Left lung (tissue), 10 donors: Measurements from ENCODE around the gene IARS2. TPM values are rescaled to one million over a fixed set of nuclear protein-coding genes. Genes with fewer than 3 reads are reported as not detected.

Experiments
- ATAC-seq: fragments of 200-7000 bp; cut with Tn5 transposase; one replicate; pipeline ENCODE4 v1.9.1; 2020; ENCODE audit warnings: moderate library complexity
- DNase-seq, 4 donors: peaks; one replicate each; pipeline ENCODE4 v3.0.0-alpha.2; 2013 to 2020
- H3K27ac ChIP-seq, 2 donors: fragments of 200-600 bp; sonication (generic) in 1 of 2; one replicate each; pipeline versions ENCODE4 v1.5.0 to v1.8.0; 2020 to 2021
- H3K27me3 ChIP-seq, 2 donors: fragments of 200-600 bp; sonication (generic) in 1 of 2; one replicate each; pipeline versions ENCODE4 v1.5.0 to v1.8.0; 2020 to 2021
- H3K36me3 ChIP-seq, 2 donors: fragments of 200-600 bp; sonication (generic) in 1 of 2; one replicate each; pipeline versions ENCODE4 v1.5.0 to v1.8.0; 2020 to 2021
- H3K4me1 ChIP-seq, 2 donors: fragments of 200-600 bp; one replicate each; pipeline ENCODE4 v1.8.0; 2021
- H3K4me3 ChIP-seq, 2 donors: fragments of 200-600 bp; sonication (generic) in 1 of 2; one replicate each; pipeline versions ENCODE4 v1.5.0 to v1.8.0; 2020 to 2021; ENCODE audit warnings: mild to moderate bottlenecking in 1 of 2
- H3K9me3 ChIP-seq, 2 donors: fragments of 200-600 bp; sonication (generic) in 1 of 2; one replicate each; pipeline versions ENCODE4 v1.5.0 to v1.8.0; 2020 to 2021
- intact Hi-C, 2 donors: fragments of 100-400 bp; cut with DNase I; formaldehyde crosslinking; loops; one replicate each; pipeline versions ENCODE4 v1.11.2 to v1.14.2; 2022
- polyA plus RNA-seq, 6 donors: library from polyadenylated mRNA; unstranded; fragments of 120-200 nt; gene quantifications; one replicate each; pipeline ENCODE4 v1.2.1, GENCODE V29; 2013; ENCODE audit not compliant: insufficient read length in 6 of 6
- total RNA-seq, 2 donors: library from RNA; stranded (reverse); fragmentation: NEBNext Ultra II Directional; extraction: Animal tissue kit (Norgen Biotek cat#: 25700); gene quantifications; one replicate each; pipeline ENCODE4 v1.2.1, GENCODE V29; 2021
- TF ChIP-seq, protein P1 (sequence below), 2 donors: fragments of 200-600 bp; sonication (generic) in 1 of 2; IDR thresholded peaks; one replicate each; pipeline versions ENCODE4 v1.5.0 to v1.8.0; 2021; ENCODE audit warnings: antibody characterized with exemption in 2 of 2
- donor health status: DM: no; HTN: yes; CAD: no.
- donor health status: DM: no; HTN: no; CAD: no.

The IARS2 gene
- total and polyA plus RNA-seq, 8 donors: 60.3 to 86.3 (median 72.9) TPM

DNA sequence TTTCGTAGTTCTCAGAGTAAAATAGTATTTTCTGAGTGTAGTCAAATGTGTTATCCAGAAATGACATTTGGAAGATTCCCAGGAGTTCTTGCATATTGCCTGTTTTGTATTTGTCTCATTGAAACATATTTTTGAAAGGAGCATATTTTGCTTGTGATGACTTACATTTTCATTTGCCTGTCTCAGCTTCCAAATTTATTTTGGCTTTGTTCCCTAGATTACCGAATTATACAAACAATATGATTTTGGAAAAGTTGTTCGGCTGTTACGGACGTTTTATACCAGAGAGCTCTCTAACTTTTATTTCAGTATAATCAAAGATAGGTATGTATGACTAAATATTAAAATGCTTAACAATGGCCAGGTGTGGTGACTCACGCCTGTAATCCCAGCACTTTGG is 46.0 kb downstream of the IARS2 start:
- ATAC-seq (no peak), DNase-seq (no peak)
- no peaks in the 10 kb centered on the region for H3K9me3 ChIP-seq
- H3K27ac ChIP-seq: no peak overlapping the region
- TF ChIP-seq, protein P1, sequence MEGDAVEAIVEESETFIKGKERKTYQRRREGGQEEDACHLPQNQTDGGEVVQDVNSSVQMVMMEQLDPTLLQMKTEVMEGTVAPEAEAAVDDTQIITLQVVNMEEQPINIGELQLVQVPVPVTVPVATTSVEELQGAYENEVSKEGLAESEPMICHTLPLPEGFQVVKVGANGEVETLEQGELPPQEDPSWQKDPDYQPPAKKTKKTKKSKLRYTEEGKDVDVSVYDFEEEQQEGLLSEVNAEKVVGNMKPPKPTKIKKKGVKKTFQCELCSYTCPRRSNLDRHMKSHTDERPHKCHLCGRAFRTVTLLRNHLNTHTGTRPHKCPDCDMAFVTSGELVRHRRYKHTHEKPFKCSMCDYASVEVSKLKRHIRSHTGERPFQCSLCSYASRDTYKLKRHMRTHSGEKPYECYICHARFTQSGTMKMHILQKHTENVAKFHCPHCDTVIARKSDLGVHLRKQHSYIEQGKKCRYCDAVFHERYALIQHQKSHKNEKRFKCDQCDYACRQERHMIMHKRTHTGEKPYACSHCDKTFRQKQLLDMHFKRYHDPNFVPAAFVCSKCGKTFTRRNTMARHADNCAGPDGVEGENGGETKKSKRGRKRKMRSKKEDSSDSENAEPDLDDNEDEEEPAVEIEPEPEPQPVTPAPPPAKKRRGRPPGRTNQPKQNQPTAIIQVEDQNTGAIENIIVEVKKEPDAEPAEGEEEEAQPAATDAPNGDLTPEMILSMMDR (IDR thresholded peaks at IDR 0.05): no peak
- H3K36me3 ChIP-seq: peaks cover 0 to 75% of the 10 kb centered on the region in 2 donors
- intact Hi-C loops: no loop called here
- H3K27me3 ChIP-seq: no peaks in the 10 kb centered on the region
- H3K4me1 ChIP-seq: peaks cover 0 to 6% of the 10 kb centered on the region in 2 donors
- H3K4me3 ChIP-seq: no peak overlapping the region

DNA sequence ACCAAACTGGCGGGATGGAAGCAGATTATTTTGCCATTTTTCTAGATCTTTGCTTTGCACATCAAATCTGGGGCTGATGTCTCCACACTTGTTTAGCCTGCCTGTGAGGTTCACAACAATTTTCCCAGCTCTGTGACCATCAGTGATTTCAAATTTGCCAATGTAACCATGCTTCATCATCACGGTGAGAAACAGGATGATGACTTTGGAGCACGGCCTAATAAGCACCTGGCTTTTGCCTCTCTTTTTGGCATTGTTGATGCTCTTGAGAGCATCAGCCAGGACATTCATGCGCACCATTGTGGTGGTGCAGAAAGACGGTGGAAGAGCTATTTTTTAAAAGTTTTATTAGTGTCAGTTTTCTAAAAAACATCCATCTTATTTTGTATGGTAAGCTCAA is 50.1 kb downstream of the IARS2 start:
- no peaks in the 10 kb centered on the region for H3K9me3 ChIP-seq
- TF ChIP-seq, protein P1 (IDR thresholded peaks at IDR 0.05): no peak
- H3K27me3 ChIP-seq: no peaks in the 10 kb centered on the region
- intact Hi-C loops: no loop called here
- peaks cover 0 to 79% of the 10 kb centered on the region in 2 donors for H3K36me3 ChIP-seq
- no peak for ATAC-seq
- no peak for DNase-seq
- no peak overlapping the region for H3K4me3 ChIP-seq
- no peak overlapping the region for H3K27ac ChIP-seq
- no peaks in the 10 kb centered on the region for H3K4me1 ChIP-seq

DNA sequence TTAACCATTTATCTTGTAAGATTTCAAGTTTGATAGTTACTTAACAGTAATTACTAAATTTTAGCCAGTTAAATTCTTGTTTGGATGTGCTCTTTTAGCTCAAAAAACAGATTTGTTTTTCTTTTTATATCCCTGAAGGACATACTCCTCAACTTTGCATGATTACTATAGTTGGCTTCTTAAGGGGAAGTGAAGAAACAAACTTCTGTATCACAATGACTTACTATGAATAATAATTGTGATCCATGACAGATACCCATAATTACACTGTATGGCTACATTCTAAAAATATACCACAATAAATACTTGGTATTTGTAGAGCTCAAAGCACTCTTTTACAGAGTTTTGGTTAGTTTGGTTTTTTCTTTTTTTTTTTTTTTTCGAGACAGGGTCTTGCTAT is 55.8 kb downstream of the IARS2 start:
- DNase-seq (no peak), ATAC-seq (no peak)
- no peaks in the 10 kb centered on the region for H3K27me3 ChIP-seq
- H3K36me3 ChIP-seq: peaks cover 0 to 85% of the 10 kb centered on the region in 2 donors
- H3K27ac ChIP-seq: peak overlapping the region in 1 of 2 donors; percentile 50
- no peak overlapping the region for H3K4me3 ChIP-seq
- H3K4me1 ChIP-seq: peaks cover 0 to 2% of the 10 kb centered on the region in 2 donors
- TF ChIP-seq, protein P1 (IDR thresholded peaks at IDR 0.05): no peak
- H3K9me3 ChIP-seq: no peaks in the 10 kb centered on the region
- intact Hi-C loops: no loop called here

DNA sequence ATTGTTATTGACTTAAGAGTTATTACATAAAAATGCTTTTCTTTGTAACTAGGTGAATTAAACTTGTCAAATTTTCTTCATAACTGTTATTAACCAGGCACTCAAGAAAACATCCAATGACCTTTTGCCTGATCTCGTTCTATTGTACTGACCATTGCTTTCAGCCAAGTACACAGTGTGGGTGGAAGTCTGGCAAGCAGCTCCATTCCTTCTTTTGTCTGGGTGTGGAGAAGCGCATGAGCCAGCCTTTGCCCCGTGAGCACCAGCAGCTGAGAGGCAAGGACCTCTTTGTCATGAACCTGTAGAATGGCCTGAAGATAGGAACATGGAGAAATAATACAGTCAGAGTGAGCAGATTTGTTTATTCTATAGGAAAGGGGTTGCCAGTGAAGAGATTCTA is 57.5 kb downstream of the IARS2 start:
- peak; percentile 49 for ATAC-seq
- intact Hi-C loops: no loop called here
- H3K27me3 ChIP-seq: no peaks in the 10 kb centered on the region
- H3K9me3 ChIP-seq: no peaks in the 10 kb centered on the region
- H3K36me3 ChIP-seq: peaks cover 0 to 86% of the 10 kb centered on the region in 2 donors
- H3K4me3 ChIP-seq: no peak overlapping the region
- no peak overlapping the region for H3K27ac ChIP-seq
- no peak for DNase-seq
- H3K4me1 ChIP-seq: peaks cover 0 to 2% of the 10 kb centered on the region in 2 donors
- TF ChIP-seq, protein P1 (IDR thresholded peaks at IDR 0.05): no peak

DNA sequence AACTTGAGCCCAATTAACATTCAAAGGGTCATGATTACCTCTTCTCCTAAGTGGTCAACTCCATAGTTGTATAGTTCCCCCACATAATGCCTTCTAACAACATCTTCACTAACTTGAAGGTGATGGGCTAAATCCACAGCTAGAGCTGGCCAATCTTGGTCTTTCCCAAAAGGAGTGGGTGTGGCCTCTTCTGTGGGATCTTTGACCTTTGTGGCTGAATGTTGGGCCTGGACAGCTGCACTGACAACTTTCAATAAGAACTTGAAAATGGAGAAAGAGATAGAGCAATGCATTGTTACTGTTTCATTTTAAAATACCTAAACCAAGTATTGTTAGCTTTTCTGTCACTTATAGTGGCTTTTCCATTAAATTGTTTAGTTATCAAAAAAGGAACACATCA is 59.2 kb downstream of the IARS2 start:
- DNase-seq (no peak), ATAC-seq (no peak)
- Histone ChIP-seq H3K4me3 (no peak overlapping the region), H3K9me3 (no peaks in the 10 kb centered on the region), H3K27me3 (no peaks in the 10 kb centered on the region), H3K27ac (no peak overlapping the region), H3K36me3 (peaks cover 0 to 86% of the 10 kb centered on the region in 2 donors), H3K4me1 (peaks cover 0 to 2% of the 10 kb centered on the region in 2 donors)
- TF ChIP-seq, protein P1 (IDR thresholded peaks at IDR 0.05): no peak
- intact Hi-C loops: no loop called here
